IPS-NIHi11 (cell line): ENCODE measurements around the gene RAD51AP2.
"Not testable (repeated sequence)": the region's sequence is repeated elsewhere in the genome, so short reads cannot be mapped to it uniquely, and the experiment has no call there.

Experiments used
- DNase-seq: peaks from one replicate; pipeline ENCODE4 v3.0.0; 2012; ENCODE audit warnings: mixed read lengths, low spot score

Gene RAD51AP2

DNA sequence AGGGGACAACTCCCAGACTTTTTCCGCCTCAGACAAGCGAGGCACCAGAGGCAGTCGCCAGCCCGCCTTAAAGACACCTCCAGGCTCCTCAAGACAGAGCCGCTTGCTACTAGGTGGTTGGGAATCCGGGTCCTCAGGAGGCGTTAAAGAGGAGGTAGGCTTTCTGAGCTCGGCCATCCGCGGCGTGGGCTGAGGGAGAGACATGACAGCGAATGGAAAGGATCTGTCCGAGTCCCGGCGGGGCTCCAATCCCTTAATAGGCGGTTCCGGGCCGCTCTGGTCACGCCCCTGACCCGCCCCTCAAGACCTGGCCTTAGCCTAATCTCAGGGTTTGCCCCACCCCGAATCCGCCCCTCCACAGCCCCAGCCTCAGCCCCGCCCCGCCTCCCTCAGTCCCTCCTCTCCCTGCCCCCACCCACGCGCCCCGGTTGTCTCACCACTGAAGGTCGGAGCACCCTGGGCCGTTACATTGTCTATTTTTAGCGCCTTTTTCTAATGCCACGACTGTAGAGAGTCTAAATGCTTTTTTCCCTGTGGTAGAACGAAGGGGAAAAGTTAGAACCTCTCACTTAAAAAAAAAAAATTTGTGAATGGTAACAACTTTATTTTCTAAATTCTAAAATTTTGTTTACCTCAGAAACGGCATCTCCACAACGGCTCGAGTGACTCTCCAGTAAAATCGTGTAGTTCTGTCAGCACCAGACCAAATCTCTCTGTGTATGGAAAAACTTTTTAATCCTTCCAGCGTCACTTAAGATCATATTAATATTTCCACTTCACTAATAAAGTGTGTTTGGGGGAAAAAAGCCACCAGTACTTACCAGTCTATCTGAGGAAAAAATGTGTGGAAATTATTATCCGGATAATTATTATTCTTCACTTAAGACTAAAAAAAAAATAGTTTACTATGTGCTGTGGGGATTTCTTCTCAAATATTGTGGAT lies at the start of gene RAD51AP2:
Gene RAD51AP2 (minus strand): TSS at position 229 of the 943 bp plus-strand sequence. CDS start 25 bp downstream, at position 204.
- peak; percentile 88 for DNase-seq

- DNase-seq = not testable (repeated sequence)
Measured at GRCh38 chr2:17565726-17566125, 47.5 kb upstream of the RAD51AP2 start.

GRCh38 chr2:17558878-17559277 lies 40.6 kb upstream of the RAD51AP2 start:
- no peak for DNase-seq

DNA sequence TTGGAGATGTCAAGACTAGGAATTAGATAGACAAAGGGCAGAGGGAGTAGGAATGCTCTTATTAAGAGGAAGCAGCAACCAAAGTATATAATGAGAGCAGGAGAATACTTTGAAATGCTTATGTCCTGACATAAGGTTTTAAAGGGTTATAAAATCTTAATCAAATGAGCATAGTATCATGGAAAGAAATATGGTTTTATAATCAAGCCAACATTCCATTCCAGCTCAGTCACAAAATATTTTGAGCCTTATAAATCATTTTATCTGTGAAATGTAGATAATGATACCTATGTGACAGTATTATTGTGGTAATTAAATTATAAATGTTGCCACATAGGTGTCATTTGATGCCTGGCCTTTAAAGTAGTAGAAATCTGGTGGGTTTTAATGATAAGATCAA lies 39.8 kb upstream of the RAD51AP2 start:
- DNase-seq = no peak

GRCh38 chr2:17557596-17557995 lies 39.4 kb upstream of the RAD51AP2 start:
- DNase-seq = no peak

DNA sequence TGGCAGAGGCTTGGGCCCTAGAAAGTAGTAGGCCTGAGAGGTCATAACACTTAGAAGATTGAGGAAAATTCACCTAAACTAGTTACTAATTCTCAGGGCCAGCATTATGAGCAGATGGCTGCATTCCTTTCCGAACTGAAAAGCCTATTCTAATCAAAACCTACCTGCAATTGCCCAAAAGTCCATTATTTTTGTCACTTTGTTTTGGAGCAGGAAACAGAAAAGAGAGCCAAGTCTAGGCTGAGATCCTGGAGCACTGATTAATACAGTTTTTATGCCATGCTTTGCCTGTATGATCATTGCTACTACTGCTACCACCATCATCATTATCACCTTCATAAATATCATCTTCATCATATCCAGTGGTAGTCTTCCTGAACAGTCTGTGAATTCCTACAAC lies 36.9 kb upstream of the RAD51AP2 start:
- no peak for DNase-seq

DNA sequence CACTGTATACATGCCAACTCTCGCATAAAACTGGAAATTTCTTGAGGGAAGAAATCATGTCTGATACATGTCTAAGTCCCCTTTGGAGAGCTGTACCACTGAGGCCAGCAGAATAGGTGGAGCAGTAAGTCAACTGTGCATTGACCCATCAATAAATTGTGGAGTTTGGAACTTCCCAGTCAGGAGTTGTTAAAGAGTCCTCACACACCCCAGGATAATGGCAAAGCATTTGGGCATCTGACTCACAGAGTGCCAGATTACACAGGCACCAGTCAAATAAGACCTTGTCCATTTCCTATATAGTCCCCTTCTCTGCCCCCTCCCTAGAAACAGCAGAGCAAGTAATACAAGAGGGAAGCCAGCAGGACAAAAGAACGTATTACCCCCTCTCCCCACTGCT lies 32.7 kb upstream of the RAD51AP2 start:
- no peak for DNase-seq

GRCh38 chr2:17547737-17548136 lies 29.5 kb upstream of the RAD51AP2 start:
- DNase-seq = no peak

- no peak for DNase-seq
Measured at GRCh38 chr2:17547237-17547636, 29.0 kb upstream of the RAD51AP2 start.

DNA sequence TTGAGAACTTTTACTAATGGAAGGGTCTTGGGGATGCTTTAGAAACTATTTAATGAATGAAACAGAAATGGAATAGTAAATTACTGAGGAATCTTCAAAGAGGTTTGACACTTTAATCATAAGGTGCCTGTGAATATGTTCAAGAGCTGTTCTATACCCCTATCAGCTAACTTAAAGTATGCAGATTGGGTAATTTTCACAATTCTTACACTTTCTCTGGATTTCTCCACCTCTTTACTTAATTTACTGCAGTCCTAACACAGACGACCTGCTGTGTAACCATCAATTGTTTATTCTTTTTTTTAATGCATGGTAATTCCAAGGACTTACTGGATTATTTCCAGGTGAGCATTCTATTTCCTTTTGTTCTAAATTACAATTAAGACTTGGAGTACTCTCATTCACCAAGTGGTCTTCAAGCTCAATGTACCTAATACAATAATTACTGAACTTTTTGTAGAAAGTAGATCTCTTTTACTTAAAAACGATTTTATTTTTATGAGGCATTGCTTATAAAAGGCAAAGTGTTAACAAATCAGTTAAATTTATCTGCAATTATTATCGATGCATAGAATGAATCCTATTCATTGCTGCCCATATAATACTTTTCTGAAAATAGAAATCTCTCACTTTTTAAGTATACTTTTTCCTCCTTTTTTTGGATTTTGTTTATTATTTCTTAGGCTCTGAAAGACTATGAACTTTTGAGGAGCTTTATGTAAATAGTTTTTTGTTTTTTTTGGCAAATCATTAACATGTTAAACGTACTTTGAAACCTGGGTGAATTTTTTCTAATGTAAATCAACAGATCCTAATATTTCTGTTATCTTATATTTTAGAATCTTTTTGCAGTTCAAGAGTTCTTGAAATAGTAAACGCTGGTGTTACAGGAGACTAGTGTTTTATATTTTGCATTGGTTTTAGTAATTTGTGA lies 27.7 kb upstream of the RAD51AP2 start:
- no peak for DNase-seq

GRCh38 chr2:17544256-17544655 lies 26.0 kb upstream of the RAD51AP2 start:
- no peak for DNase-seq

DNA sequence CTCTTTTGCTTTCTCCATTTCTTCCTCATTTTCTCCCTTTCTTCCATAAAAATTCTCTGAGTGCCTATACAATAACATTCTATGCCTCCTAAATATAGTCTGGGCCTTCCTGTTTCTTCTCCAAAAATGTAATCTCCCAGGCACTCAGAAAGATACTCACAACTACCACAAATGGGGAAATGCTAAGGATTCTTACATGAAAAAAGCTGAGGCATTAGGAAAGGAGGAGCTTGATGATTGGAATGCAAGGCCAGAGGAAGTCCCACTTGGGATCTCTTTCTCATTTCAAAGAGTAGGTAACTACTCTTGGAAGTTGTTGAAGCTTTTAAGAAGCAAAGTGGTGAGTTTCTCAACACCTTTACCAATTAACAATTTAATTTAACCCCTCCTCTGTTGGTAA lies 25.6 kb upstream of the RAD51AP2 start:
- DNase-seq = no peak

DNA sequence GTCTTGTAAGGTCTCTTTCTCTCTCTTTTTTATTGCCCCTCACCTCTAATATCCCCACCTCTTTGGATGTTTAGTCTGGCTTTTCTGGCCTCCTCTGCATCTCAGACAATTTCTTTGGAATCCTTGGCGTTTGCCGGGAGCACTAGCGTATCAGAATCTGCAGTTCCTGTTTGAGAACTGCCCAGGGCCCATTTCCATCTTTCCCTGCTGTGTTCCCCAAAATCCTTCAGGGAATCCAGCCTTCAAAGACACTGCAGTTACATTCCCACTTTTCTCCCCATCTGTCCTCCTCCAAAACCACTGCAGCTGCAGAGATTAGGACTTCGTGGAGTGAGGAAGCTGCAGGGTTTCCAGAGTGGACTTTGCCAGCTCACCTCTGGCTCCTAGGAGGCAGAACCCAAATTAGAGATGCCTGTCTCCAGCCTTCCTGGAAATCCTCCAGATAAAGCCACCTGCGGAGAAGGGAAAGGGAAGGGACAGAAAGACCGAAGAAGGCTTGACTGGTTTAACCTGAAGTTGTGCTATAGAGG lies 25.0 kb upstream of the RAD51AP2 start:
- no peak for DNase-seq

DNA sequence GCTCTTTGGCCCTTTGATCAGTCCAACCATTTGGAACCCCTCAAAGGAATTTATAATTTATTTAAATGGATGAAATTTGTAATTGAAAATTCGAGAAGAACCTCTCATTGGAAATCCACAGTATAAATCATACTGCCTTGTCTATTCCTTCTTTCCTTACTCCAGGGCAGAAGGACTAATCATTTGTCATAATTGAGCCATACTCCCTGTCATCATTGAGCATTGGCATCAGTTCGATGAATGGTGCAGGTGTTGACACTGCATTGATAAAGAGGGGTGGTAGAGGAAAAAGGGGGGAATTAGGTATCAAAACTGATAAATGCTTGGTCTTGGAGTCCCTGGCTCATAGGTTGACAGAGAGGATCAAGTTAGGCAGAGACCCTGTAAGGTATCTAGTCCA lies 24.2 kb upstream of the RAD51AP2 start:
- DNase-seq = no peak

GRCh38 chr2:17541531-17541950 lies 23.3 kb upstream of the RAD51AP2 start:
- no peak for DNase-seq

- no peak for DNase-seq
Measured at GRCh38 chr2:17540813-17541530, 22.7 kb upstream of the RAD51AP2 start.

GRCh38 chr2:17540093-17540812 lies 22.0 kb upstream of the RAD51AP2 start, which contains the start of gene VSNL1:
Gene VSNL1, plus strand, starts transcription at chr2:17540696. Its CDS starts 51,379 bp downstream, at chr2:17592075.
- peak; percentile 80 for DNase-seq

GRCh38 chr2:17539611-17540092 lies 21.4 kb upstream of the RAD51AP2 start:
- peak; percentile 7 for DNase-seq

GRCh38 chr2:17538844-17539554 lies 20.8 kb upstream of the RAD51AP2 start:
- DNase-seq = peak; percentile 58
